Psoas muscle (tissue), 8 donors: ENCODE measurements around the gene COL5A1. TPM values are rescaled to one million over a fixed set of nuclear protein-coding genes. Genes with fewer than 3 reads are reported as not detected.
A peak's percentile ranks its signal among the peaks of the same experiment; 100 is the strongest.

Experiments used
- ATAC-seq, 4 donors: fragments of 200-7000 bp; cut with Tn5 transposase; one replicate each; pipeline ENCODE4 v1.9.1; 2020; ENCODE audit warnings: moderate library complexity in 3 of 4, mild to moderate bottlenecking in 2 of 4
- DNase-seq, 2 donors: peaks; one replicate each; pipeline ENCODE4 v3.0.0-alpha.2; 2020
- H3K27ac ChIP-seq: fragments of 200-600 bp; one replicate; pipeline ENCODE4 v1.8.0; 2022
- H3K27me3 ChIP-seq, 3 donors: fragments of 200-600 bp in 1 of 3; one replicate each; pipeline versions ENCODE4 v1.6.1 to v1.8.0; 2013 to 2022; ENCODE audit warnings: low read length in 2 of 3, mild to moderate bottlenecking in 2 of 3, moderate library complexity in 1 of 3; ENCODE audit not compliant: insufficient read depth in 3 of 3
- H3K36me3 ChIP-seq, 2 donors: fragments of 200-600 bp in 1 of 2; one replicate each; pipeline versions ENCODE4 v1.6.1 to v1.8.0; 2013 to 2022; ENCODE audit warnings: low read depth in 1 of 2, mild to moderate bottlenecking in 1 of 2, moderate library complexity in 1 of 2; ENCODE audit not compliant: insufficient read depth in 1 of 2
- H3K4me1 ChIP-seq: fragments of 200-600 bp; one replicate; pipeline ENCODE4 v1.8.0; 2022
- H3K4me3 ChIP-seq: fragments of 200-600 bp; one replicate; pipeline ENCODE4 v1.8.0; 2022; ENCODE audit warnings: mild to moderate bottlenecking
- H3K9me3 ChIP-seq: fragments of 200-600 bp; one replicate; pipeline ENCODE4 v1.8.0; 2022
- CTCF ChIP-seq: fragments of 200-600 bp; IDR thresholded peaks from one replicate; pipeline ENCODE4 v1.8.0; 2022; ENCODE audit warnings: antibody characterized with exemption
- WGBS, 3 donors: extraction: QIAGEN DNeasy Blood & Tissue Kit; methylation state at CpG; one replicate each; pipeline versions ENCODE4 v1.1.6 to v1.1.7; 2013; 5-methylcytosine and 5-hydroxymethylcytosine counted together
- intact Hi-C, 2 donors: fragments of 100-400 bp; cut with DNase I; formaldehyde crosslinking; loops; one replicate each; pipeline versions ENCODE4 v1.11.0 to v1.14.2; 2022
- polyA plus RNA-seq, 3 donors: library from polyadenylated mRNA; stranded (reverse); fragments of 200-250 nt; gene quantifications; one replicate each; pipeline ENCODE4 v1.2.3, GENCODE V29; 2013
- total RNA-seq, 4 donors: library from RNA; stranded (reverse); fragmentation: NEBNext Ultra II Directional in 2 of 4; extraction: Animal tissue kit (Norgen Biotek cat#: 25700) in 2 of 4; gene quantifications; one replicate each; pipeline versions ENCODE4 v1.2.1 to v1.2.4, GENCODE V29; 2021 to 2023
- donor health status: healthy with polysubstance abuse.
- donor health status: DM: no; HTN: no; CAD: no; lungs with moderate emphysema.
- donor health status: Bipolar disorder and iron deficiency.
- donor health status: healthy.
- donor health status: DM: yes; HTN: yes; CAD: no.
- donor health status: DM: no; HTN: no; CAD: no.
- donor health status: DM: no; HTN: no; CAD: no.
- donor health status: DM: yes; HTN: yes; CAD: no.

Gene COL5A1
- total and polyA plus RNA-seq, 7 donors: 1.7 to 11.3 (median 3.4) TPM

GRCh38 chr9:134863306-134863902 lies 221.8 kb downstream of the COL5A1 start:
- Histone ChIP-seq H3K4me1 (no peaks in the 10 kb centered on the region), H3K36me3 (no peaks in the 10 kb centered on the region), H3K4me3 (no peak overlapping the region), H3K9me3 (no peaks in the 10 kb centered on the region), H3K27me3 (peaks cover 0 to 9% (median 6%) of the 10 kb centered on the region in 3 donors), H3K27ac (no peak overlapping the region)
- peak in 1 of 2 donors; percentile 39 for DNase-seq
- ATAC-seq: peak in 1 of 4 donors; percentile 67
- intact Hi-C loops: no loop called here
- 54 to 84% (median 80%) methylated on average over 16 of the region's 16 CpGs for WGBS, 3 donors
- no peak for TF ChIP-seq CTCF

DNA sequence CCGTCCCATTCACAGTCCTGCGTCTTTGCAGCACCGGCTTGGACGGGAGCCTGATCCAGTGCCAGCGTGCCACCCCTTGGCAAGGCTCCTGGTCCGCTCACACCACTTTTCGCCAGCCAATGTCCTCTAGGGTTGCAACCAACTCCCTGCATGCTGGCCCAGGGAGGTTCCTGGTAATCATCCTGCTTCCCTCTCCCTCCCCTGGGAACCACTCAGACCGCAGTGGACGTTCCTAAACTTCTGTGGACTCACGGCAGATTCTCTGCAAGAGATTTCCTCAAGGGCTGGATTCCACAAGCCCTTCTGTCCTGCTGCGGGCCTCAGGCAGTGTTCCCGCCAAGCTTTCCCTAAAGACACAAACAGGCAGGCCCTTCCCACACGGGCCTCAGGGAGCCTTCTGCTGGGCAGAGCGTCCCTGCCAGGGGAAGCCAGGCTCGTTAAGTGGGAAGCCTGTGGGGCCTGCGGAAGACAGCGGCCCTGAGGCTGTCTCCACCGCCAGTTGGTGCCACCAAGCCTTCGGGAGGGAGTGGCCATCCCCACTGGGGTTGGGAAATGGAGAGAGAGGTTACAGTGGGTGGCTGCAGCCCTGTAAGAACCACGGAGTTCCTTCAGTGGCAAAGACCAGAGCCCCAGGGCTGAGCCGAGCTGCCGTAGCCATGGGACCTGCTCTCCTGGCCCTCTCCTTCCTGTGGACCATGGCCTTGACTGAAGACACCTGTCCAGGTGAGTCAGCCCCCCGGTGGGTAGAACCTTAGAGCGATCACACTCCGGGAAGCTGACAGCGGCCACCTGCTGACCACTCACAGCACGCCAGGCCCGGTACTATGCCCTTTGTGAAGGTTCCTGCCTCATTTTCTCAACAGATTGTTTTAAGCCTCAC lies 222.6 kb downstream of the COL5A1 start:
- no peak for DNase-seq
- Histone ChIP-seq H3K4me1 (no peaks in the 10 kb centered on the region), H3K4me3 (no peak overlapping the region), H3K36me3 (no peaks in the 10 kb centered on the region), H3K27me3 (peaks cover 0 to 9% (median 6%) of the 10 kb centered on the region in 3 donors), H3K9me3 (no peaks in the 10 kb centered on the region), H3K27ac (no peak overlapping the region)
- ATAC-seq: peak in 1 of 4 donors; percentile 53
- 31 to 46% (median 41%) methylated on average over 28 of the region's 28 CpGs for WGBS, 3 donors
- intact Hi-C loops: no loop called here
- TF ChIP-seq CTCF: no peak

- Histone ChIP-seq H3K27ac (no peak overlapping the region), H3K27me3 (peaks cover 0 to 15% (median 6%) of the 10 kb centered on the region in 3 donors), H3K4me1 (no peaks in the 10 kb centered on the region), H3K36me3 (no peaks in the 10 kb centered on the region), H3K4me3 (no peak overlapping the region), H3K9me3 (no peaks in the 10 kb centered on the region)
- no peak for ATAC-seq
- intact Hi-C loops: no loop called here
- no peak for DNase-seq
- TF ChIP-seq CTCF: no peak
- WGBS, 3 donors: 68 to 81% (median 69%) methylated on average over 13 of the region's 13 CpGs
These were observed 223.2 kb downstream of the COL5A1 start for GRCh38 chr9:134864821-134865190.

DNA sequence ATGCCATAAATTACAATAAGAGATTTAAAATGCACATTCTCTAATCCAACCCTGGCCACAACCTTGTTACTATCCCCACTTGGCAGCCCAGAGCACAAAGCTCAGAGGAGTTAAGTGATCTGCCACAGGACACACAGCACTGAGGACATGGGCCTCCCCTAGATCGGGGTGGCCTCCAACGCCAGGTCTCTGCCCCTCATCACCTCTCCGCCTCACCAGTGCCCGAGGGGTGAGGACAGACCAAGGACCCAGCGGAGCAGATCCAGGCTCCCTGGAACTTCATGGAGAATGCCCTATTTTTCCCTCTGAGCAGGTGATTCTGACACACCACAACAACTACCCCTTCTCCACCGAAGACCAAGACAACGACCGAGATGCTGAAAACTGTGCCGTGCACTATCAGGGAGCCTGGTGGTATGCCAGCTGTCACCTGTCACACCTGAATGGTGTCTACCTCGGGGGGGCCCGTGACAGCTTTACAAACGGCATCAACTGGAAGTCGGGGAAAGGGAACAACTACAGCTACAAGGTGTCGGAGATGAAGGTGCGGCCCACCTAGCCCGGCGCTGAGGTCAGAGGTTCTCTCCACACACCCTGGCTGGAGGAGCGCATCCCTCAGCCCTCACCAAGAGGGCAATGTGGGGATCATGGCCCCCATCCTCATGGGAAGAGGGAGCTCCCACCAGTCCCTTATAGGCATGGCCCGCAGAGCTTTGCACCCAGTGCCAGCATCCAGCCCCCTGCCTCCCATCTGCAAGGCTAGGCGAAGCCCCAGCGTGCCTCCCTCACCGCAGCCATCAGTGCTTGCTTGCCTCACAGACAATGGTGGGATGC lies 226.5 kb downstream of the COL5A1 start:
- Histone ChIP-seq H3K27ac (no peak overlapping the region), H3K9me3 (no peaks in the 10 kb centered on the region), H3K27me3 (peaks cover 0 to 29% (median 6%) of the 10 kb centered on the region in 3 donors), H3K4me1 (no peaks in the 10 kb centered on the region), H3K4me3 (no peak overlapping the region), H3K36me3 (no peaks in the 10 kb centered on the region)
- ATAC-seq: no peak
- no peak for TF ChIP-seq CTCF
- no peak for DNase-seq
- 93 to 95% (median 93%) methylated on average over 21 to 22 of the region's 22 CpGs for WGBS, 3 donors
- intact Hi-C loops: no loop called here
